ENCODE results near the gene CAMTA1.
A peak's percentile ranks its signal among the peaks of the same experiment; 100 is the strongest.

DNA sequence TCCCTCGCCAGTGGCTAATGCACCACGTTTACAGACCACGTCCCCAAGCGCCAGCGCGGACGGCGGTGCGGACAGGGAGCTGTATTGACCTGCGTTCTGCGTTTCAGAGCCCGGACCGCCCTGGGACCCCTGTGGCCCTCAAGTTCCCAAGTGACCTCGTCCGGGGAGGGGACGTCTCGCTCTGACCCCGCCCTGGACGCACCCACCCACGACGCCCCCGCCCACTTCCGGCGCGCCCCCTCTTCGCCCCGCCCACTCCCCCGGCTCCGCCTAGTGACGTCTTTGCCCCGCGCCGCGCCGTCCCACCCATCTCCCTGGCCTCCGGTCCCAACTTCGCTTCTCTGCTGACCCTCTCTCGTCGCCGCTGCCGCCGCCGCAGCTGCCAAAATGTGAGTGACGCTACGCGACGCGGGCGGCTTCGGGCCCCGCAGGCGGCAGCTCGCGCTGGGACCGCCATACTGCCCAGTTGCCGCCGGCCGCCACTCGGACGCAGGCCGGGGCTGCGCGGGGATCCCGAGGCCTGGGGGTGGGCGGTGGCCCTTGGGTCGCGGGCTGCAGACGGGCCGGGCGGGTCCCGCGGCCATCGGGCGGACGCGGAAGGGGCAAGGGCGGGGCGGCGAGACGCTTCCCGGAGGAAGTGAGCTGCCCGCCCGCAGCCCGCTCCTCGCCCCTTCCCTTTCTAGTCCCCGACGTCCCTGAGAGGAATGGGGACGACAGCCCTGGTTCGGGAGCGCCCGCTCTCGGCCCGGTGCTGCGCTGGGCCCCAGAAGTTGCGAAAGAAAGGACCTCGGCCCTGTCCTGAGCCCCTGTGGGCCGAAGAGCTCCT lies 986.0 kb downstream of the CAMTA1 start, which contains the start of gene VAMP3:
- no peak for TF ChIP-seq TAF1 (IDR thresholded peaks at IDR 0.05; ENCODE audit: low read depth)
- TF ChIP-seq, protein P1, sequence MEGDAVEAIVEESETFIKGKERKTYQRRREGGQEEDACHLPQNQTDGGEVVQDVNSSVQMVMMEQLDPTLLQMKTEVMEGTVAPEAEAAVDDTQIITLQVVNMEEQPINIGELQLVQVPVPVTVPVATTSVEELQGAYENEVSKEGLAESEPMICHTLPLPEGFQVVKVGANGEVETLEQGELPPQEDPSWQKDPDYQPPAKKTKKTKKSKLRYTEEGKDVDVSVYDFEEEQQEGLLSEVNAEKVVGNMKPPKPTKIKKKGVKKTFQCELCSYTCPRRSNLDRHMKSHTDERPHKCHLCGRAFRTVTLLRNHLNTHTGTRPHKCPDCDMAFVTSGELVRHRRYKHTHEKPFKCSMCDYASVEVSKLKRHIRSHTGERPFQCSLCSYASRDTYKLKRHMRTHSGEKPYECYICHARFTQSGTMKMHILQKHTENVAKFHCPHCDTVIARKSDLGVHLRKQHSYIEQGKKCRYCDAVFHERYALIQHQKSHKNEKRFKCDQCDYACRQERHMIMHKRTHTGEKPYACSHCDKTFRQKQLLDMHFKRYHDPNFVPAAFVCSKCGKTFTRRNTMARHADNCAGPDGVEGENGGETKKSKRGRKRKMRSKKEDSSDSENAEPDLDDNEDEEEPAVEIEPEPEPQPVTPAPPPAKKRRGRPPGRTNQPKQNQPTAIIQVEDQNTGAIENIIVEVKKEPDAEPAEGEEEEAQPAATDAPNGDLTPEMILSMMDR (IDR thresholded peaks at IDR 0.05; ENCODE audit: poor library complexity, severe bottlenecking): no peak
- TF ChIP-seq, protein P2, sequence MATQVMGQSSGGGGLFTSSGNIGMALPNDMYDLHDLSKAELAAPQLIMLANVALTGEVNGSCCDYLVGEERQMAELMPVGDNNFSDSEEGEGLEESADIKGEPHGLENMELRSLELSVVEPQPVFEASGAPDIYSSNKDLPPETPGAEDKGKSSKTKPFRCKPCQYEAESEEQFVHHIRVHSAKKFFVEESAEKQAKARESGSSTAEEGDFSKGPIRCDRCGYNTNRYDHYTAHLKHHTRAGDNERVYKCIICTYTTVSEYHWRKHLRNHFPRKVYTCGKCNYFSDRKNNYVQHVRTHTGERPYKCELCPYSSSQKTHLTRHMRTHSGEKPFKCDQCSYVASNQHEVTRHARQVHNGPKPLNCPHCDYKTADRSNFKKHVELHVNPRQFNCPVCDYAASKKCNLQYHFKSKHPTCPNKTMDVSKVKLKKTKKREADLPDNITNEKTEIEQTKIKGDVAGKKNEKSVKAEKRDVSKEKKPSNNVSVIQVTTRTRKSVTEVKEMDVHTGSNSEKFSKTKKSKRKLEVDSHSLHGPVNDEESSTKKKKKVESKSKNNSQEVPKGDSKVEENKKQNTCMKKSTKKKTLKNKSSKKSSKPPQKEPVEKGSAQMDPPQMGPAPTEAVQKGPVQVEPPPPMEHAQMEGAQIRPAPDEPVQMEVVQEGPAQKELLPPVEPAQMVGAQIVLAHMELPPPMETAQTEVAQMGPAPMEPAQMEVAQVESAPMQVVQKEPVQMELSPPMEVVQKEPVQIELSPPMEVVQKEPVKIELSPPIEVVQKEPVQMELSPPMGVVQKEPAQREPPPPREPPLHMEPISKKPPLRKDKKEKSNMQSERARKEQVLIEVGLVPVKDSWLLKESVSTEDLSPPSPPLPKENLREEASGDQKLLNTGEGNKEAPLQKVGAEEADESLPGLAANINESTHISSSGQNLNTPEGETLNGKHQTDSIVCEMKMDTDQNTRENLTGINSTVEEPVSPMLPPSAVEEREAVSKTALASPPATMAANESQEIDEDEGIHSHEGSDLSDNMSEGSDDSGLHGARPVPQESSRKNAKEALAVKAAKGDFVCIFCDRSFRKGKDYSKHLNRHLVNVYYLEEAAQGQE (IDR thresholded peaks at IDR 0.05; ENCODE audit: borderline replicate concordance): no peak
- peak; percentile 42 for TF ChIP-seq EP300 (conservative IDR thresholded peaks at IDR 0.05; ENCODE audit: poor library complexity, severe bottlenecking)
- TF ChIP-seq POLR2AphosphoS5 (IDR thresholded peaks at IDR 0.05): peak; percentile 89
- no peak for TF ChIP-seq EZH2 (IDR thresholded peaks at IDR 0.05; ENCODE audit: borderline replicate concordance, insufficient read depth, low read length, poor library complexity, severe bottlenecking)
- no peak for TF ChIP-seq SMC3 (conservative IDR thresholded peaks at IDR 0.05; ENCODE audit: poor library complexity)

Data from neural cell (in vitro differentiated cells).